K562 (cell line): ENCODE data around the gene MASP1. TPM values are rescaled to one million over a fixed set of nuclear protein-coding genes. Genes with fewer than 3 reads are reported as not detected.

ENCODE experiments used
- ATAC-seq: fragments of 200-7000 bp; cut with Tn5 transposase; 3 replicates; pipeline ENCODE4 v1.9.1; 2020; ENCODE audit warnings: moderate library complexity
- BruUV-seq: library from RNA; stranded (reverse); fragments of 400-500 nt; replicated peaks from 2 replicates; lab custom pipeline; 2021; lab: Mats Ljungman, UMichigan
- CTCF ChIA-PET: fragments of 300-600 bp; formaldehyde crosslinking; extraction: SDS; loops from one replicate; lab custom pipeline; 2021; ENCODE audit warnings: low intra/inter-chr PET ratio; lab: Yijun Ruan, JAX
- POLR2A ChIA-PET: fragments of 300-600, 350-650 bp; sonication (Branson Sonifier 250); formaldehyde crosslinking; extraction: SDS; loops from one replicate; lab custom pipeline; 2021; ENCODE audit warnings: antibody characterized with exemption, inconsistent platforms; lab: Yijun Ruan, JAX
- DNase-seq, 4 experiments: peaks; one replicate each; pipeline versions ENCODE4 v3.0.0 to v3.0.0-alpha.2; 2011 to 2018; ENCODE audit warnings: low spot score in 3 of 4, mixed read lengths in 3 of 4; ENCODE audit errors: extremely low read depth in 1 of 4
- FAIRE-seq: peaks from 2 replicates; lab custom pipeline; 2011; peaks lifted over from hg19 to GRCh38; lab: Jason Lieb, UNC
- H2AFZ ChIP-seq: 2 replicates; pipeline ENCODE4 v1.6.0; 2011; ENCODE audit warnings: low read depth, low read length, control low read depth, inconsistent platforms
- H3K27ac ChIP-seq: fragments of 200-600 bp; 3 replicates; pipeline ENCODE4 v1.8.0; 2011; ENCODE audit warnings: low read depth, mild to moderate bottlenecking, control low read depth, inconsistent platforms, low read length, moderate library complexity, mixed read lengths; ENCODE audit errors: extremely low read depth
- H3K27me3 ChIP-seq, 2 experiments: fragments of 300-600 bp in 1 of 2; 2 replicates in 1 of 2; 3 replicates in 1 of 2; pipeline versions ENCODE4 v1.6.0 to v1.8.0; 2011; ENCODE audit warnings: inconsistent platforms in 2 of 2, low read length in 2 of 2, mild to moderate bottlenecking in 1 of 2, mixed read lengths in 1 of 2, moderate library complexity in 1 of 2; ENCODE audit not compliant: control insufficient read depth in 2 of 2, insufficient read depth in 2 of 2
- H3K36me3 ChIP-seq: fragments of 300-600 bp; 3 replicates; pipeline ENCODE4 v1.8.0; 2011; ENCODE audit warnings: mild to moderate bottlenecking, low read length, inconsistent platforms; ENCODE audit not compliant: control insufficient read depth, insufficient read depth
- H3K4me1 ChIP-seq, 2 experiments: fragments of 200-600 bp in 1 of 2; replicated peaks in 1 of 2; 2 replicates in 1 of 2; 3 replicates in 1 of 2; pipeline versions ENCODE4 v1.5.1 to v1.8.0; 2011; ENCODE audit warnings: inconsistent platforms in 2 of 2, low read length in 2 of 2, mild to moderate bottlenecking in 1 of 2, mixed read lengths in 1 of 2, moderate library complexity in 1 of 2; ENCODE audit not compliant: control insufficient read depth in 2 of 2, insufficient read depth in 2 of 2
- H3K4me2 ChIP-seq: 2 replicates; pipeline ENCODE4 v1.6.1; 2011; ENCODE audit warnings: low read length, control low read depth, inconsistent platforms, mixed read lengths; ENCODE audit not compliant: insufficient read depth
- H3K4me3 ChIP-seq: fragments of 200-600 bp; sonication (generic), shearing (Covaris generic); 2 replicates; pipeline ENCODE4 v1.5.1; 2016; ENCODE audit warnings: control low read depth, inconsistent platforms
- H3K79me2 ChIP-seq: fragments of 200-600 bp; 3 replicates; pipeline ENCODE4 v1.8.0; 2011; ENCODE audit warnings: low read length, inconsistent platforms; ENCODE audit not compliant: control insufficient read depth, insufficient read depth
- H3K9ac ChIP-seq, 2 experiments: 2 replicates each; pipeline versions ENCODE4 v1.6.0 to v1.6.1; 2011; ENCODE audit warnings: low read depth in 2 of 2, low read length in 2 of 2, control low read depth in 1 of 2, inconsistent platforms in 1 of 2, mild to moderate bottlenecking in 1 of 2, mixed read lengths in 1 of 2; ENCODE audit not compliant: insufficient read depth in 1 of 2
- H3K9me1 ChIP-seq: one replicate; pipeline ENCODE4 v1.6.0; 2011; ENCODE audit warnings: inconsistent platforms, mild to moderate bottlenecking, low read length, moderate library complexity; ENCODE audit not compliant: control insufficient read depth, insufficient read depth
- H3K9me3 ChIP-seq: replicated peaks from 2 replicates; pipeline ENCODE4 v1.5.1; 2011; ENCODE audit warnings: low read depth, low read length, inconsistent platforms; ENCODE audit not compliant: control insufficient read depth, insufficient read depth
- H4K20me1 ChIP-seq: replicated peaks from 2 replicates; pipeline ENCODE4 v1.6.1; 2011; ENCODE audit warnings: low read length, inconsistent platforms, mixed read lengths; ENCODE audit not compliant: control insufficient read depth, insufficient read depth
- CCAR2 ChIP-seq: fragments of 200-400 bp; formaldehyde crosslinking; IDR thresholded peaks from 2 replicates; pipeline ENCODE4 v1.6.1; 2017; ENCODE audit warnings: mild to moderate bottlenecking, low read depth, low read length
- MAFF ChIP-seq: IDR thresholded peaks from 2 replicates; pipeline ENCODE4 v1.6.1; 2012; ENCODE audit warnings: low read length, improper control_type of control experiment
- ZNF445 ChIP-seq: fragments of 250-450 bp; sonication (Bioruptor Pico); IDR thresholded peaks from 2 replicates; pipeline ENCODE4 v1.4.0; 2020; ENCODE audit warnings: low read depth, mild to moderate bottlenecking, moderate library complexity
- ZNF77 ChIP-seq: fragments of 250-450 bp; sonication (Bioruptor Pico); IDR thresholded peaks from 2 replicates; pipeline ENCODE4 v1.5.0; 2020
- WGBS: fragments of 100-300 bp; shearing (Covaris generic); methylation state at CpG from one replicate; pipeline ENCODE4 v1.1.6; 2016; ENCODE audit warnings: low coverage, mixed read lengths; ENCODE audit not compliant: insufficient coverage; ENCODE audit errors: missing lambda C conversion rate; 5-methylcytosine and 5-hydroxymethylcytosine counted together
- in situ Hi-C: fragments of 300-500 bp; cut with MboI; formaldehyde crosslinking; loops from 4 replicates; pipeline ENCODE4 v1.15.0; 2018; ENCODE audit warnings: inconsistent platforms, mixed read lengths
- intact Hi-C: fragments of 100-400 bp; cut with micrococcal nuclease; formaldehyde crosslinking; loops from 2 replicates; pipeline ENCODE4 v1.14.2; 2022
- polyA plus RNA-seq, 8 experiments: library from polyadenylated mRNA; depleted of rRNA in 4 of 8; stranded (reverse) in 5 of 8; unstranded in 3 of 8; fragments of >200 nt; fragmentation: Nextera tagmentation in 2 of 8; fragmentation: Illumina TruSeq in 1 of 8; extraction: Ambion mirVana in 2 of 8; extraction: Trizol in 1 of 8; gene quantifications; 2 replicates each; pipeline versions ENCODE4 v1.2.1 to v1.2.3, GENCODE V29; 2011 to 2014; ENCODE audit warnings: inconsistent platforms in 1 of 8, missing spikeins in 1 of 8
- total RNA-seq, 7 experiments: library from RNA; depleted of rRNA in 6 of 7; stranded (reverse); fragments of >200 nt in 6 of 7; fragmentation: Illumina TruSeq in 2 of 7; extraction: Trizol in 2 of 7; gene quantifications; 2 replicates each; pipeline versions ENCODE4 v1.2.1 to v1.2.3, GENCODE V29; 2011 to 2021; ENCODE audit warnings: low replicate concordance in 1 of 7
- TF ChIP-seq, protein P1 (sequence below): sonication (generic); formaldehyde crosslinking; IDR thresholded peaks from 2 replicates; pipeline ENCODE4 v1.9.0; 2022; ENCODE audit warnings: mild to moderate bottlenecking, missing genetic modification reagents
- TF ChIP-seq, protein P2 (sequence below): fragments of 450-650 bp; formaldehyde crosslinking; IDR thresholded peaks from 2 replicates; pipeline ENCODE4 v1.4.0; 2020; ENCODE audit warnings: mild to moderate bottlenecking, moderate library complexity

The MASP1 gene
- total and polyA plus RNA-seq, 9 of the 15 experiments (the other 6 are each of a cell fraction or from before 2014, with no cell fraction given) = 0.03 to 0.24 (median 0.20) TPM; not detected in 3

DNA sequence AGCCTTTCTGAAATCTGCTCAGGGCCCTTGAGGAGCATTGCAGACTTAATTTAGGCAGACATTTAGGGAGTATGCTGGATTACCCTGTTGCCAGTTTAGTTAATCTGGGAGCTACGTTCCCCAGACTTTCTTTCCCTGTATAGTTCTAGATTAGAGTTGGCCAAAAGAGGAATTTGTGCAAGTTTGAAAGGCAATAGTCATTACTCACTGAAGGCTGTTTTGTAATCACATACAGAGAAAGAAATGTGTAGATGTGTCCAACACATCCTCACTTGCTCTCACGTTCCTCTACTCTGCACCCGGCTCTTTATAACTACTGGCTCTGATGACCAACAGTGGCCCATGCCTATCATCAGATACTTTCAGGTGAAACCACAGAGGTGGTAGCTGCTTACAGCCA lies 24.2 kb downstream of the MASP1 start:
- BruUV-seq = no TSS peak
- no peak overlapping the region for H3K4me2 ChIP-seq
- no peaks in the 10 kb centered on the region for H3K9me3 ChIP-seq
- H3K4me3 ChIP-seq = no peak overlapping the region
- FAIRE-seq = no peak
- H3K9ac ChIP-seq = no peak overlapping the region
- ATAC-seq = no peak
- H3K27me3 ChIP-seq = no peaks in the 10 kb centered on the region; a peak in 2 of 5 replicates
- in situ Hi-C loops (no loop called here), intact Hi-C loops (no loop called here)
- CTCF ChIA-PET = no interaction called here
- H4K20me1 ChIP-seq = no peaks in the 10 kb centered on the region
- no peak for DNase-seq
- POLR2A ChIA-PET = no interaction called here
- H2AFZ ChIP-seq = no peak overlapping the region
- no peaks in the 10 kb centered on the region for H3K36me3 ChIP-seq
- no peaks in the 10 kb centered on the region for H3K79me2 ChIP-seq
- H3K9me1 ChIP-seq = no peaks in the 10 kb centered on the region
- H3K27ac ChIP-seq = no peak overlapping the region
- no peaks in the 10 kb centered on the region; a peak in 1 of 5 replicates for H3K4me1 ChIP-seq
- TF ChIP-seq, protein P1, sequence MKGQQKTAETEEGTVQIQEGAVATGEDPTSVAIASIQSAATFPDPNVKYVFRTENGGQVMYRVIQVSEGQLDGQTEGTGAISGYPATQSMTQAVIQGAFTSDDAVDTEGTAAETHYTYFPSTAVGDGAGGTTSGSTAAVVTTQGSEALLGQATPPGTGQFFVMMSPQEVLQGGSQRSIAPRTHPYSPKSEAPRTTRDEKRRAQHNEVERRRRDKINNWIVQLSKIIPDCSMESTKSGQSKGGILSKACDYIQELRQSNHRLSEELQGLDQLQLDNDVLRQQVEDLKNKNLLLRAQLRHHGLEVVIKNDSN = no peak
- TF ChIP-seq CCAR2 = no peak
- 0% methylated on average over 3 of the region's 3 CpGs for WGBS

DNA sequence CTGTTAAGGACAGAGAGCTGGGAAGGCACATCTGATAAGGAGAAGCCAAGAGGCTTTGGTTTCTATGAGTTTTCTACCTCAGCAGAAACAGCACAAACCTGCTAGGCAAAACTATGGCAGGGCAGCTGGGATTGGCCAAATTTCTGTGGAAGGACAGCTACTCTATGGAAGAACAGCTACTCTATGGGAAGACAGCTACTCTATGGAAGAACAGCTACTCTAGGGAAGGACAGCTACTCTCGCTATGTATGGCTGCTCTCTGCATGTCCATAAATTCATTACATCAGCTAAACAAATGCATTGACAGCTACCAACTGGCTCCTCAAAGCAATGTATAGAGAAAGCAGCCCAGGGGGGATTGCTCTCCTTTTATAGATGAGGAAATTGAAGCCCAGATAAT lies 24.8 kb downstream of the MASP1 start:
- no peak overlapping the region for H3K4me2 ChIP-seq
- ChIA-PET POLR2A (interaction anchor here (2.0 kb wide), 1 partner anchor 8 kb away, joined by 8 read pairs; no protein-coding TSS in a partner anchor), CTCF (no interaction called here)
- no peak overlapping the region for H3K27ac ChIP-seq
- no peaks in the 10 kb centered on the region for H3K79me2 ChIP-seq
- no peaks in the 10 kb centered on the region for H4K20me1 ChIP-seq
- H3K4me3 ChIP-seq = no peak overlapping the region
- intact Hi-C loops = no loop called here
- H3K9ac ChIP-seq = no peak overlapping the region
- H2AFZ ChIP-seq = no peak overlapping the region
- no TSS peak for BruUV-seq
- DNase-seq (no peak), ATAC-seq (no peak), FAIRE-seq (no peak)
- 0% methylated on average over 1 of the region's 1 CpG for WGBS
- no peaks in the 10 kb centered on the region for H3K9me1 ChIP-seq
- in situ Hi-C loops = no loop called here
- TF ChIP-seq ZNF77 (no peak), MAFF (no peak), ZNF445 (CRISPR knock-in tag) (no peak)
- TF ChIP-seq, protein P2, sequence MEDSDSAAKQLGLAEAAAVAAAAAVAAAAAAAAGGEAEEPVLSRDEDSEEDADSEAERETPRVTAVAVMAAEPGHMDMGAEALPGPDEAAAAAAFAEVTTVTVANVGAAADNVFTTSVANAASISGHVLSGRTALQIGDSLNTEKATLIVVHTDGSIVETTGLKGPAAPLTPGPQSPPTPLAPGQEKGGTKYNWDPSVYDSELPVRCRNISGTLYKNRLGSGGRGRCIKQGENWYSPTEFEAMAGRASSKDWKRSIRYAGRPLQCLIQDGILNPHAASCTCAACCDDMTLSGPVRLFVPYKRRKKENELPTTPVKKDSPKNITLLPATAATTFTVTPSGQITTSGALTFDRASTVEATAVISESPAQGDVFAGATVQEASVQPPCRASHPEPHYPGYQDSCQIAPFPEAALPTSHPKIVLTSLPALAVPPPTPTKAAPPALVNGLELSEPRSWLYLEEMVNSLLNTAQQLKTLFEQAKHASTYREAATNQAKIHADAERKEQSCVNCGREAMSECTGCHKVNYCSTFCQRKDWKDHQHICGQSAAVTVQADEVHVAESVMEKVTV (CRISPR knock-in tag) = no peak
- no peaks in the 10 kb centered on the region for H3K36me3 ChIP-seq
- no peaks in the 10 kb centered on the region; a peak in 1 of 5 replicates for H3K27me3 ChIP-seq
- H3K4me1 ChIP-seq = no peaks in the 10 kb centered on the region; a peak in 1 of 5 replicates
- H3K9me3 ChIP-seq = no peaks in the 10 kb centered on the region
